Esophagus squamous epithelium (tissue), 5 donors: ENCODE results near the gene BTG4. TPM values are rescaled to one million over a fixed set of nuclear protein-coding genes. Genes with fewer than 3 reads are reported as not detected.

Source experiments
- DNase-seq: peaks from one replicate; lab custom pipeline; 2025; lab: John Stamatoyannopoulos, UW
- H3K27ac ChIP-seq, 4 donors: fragments of 200-600 bp; sonication (generic); one replicate each; pipeline ENCODE4 v1.5.1; 2016 to 2019; ENCODE audit warnings: mild to moderate bottlenecking in 1 of 4
- H3K27me3 ChIP-seq, 4 donors: fragments of 200-600 bp; sonication (generic); 1 replicate in 3 of 4; 2 replicates in 1 of 4; pipeline versions ENCODE4 v1.5.1 to v1.6.0; 2017 to 2021; ENCODE audit warnings: antibody characterized with exemption in 1 of 4
- H3K36me3 ChIP-seq, 3 donors: fragments of 200-600 bp; sonication (generic); one replicate each; pipeline ENCODE4 v1.5.1; 2016 to 2019
- H3K4me1 ChIP-seq, 3 donors: fragments of 200-600 bp; sonication (generic); one replicate each; pipeline ENCODE4 v1.5.1; 2017 to 2019
- H3K4me3 ChIP-seq, 4 donors: fragments of 200-600 bp; sonication (generic); 1 replicate in 3 of 4; 2 replicates in 1 of 4; pipeline ENCODE4 v1.5.1; 2016 to 2019; ENCODE audit warnings: mild to moderate bottlenecking in 2 of 4, moderate library complexity in 1 of 4
- H3K9me3 ChIP-seq, 3 donors: fragments of 200-600 bp; sonication (generic); one replicate each; pipeline ENCODE4 v1.5.1; 2016 to 2019
- CTCF ChIP-seq, 6 experiments: fragments of 450-650 bp in 4 of 6; fragments of 200-600 bp in 2 of 6; sonication (generic) in 2 of 6; IDR thresholded peaks; one replicate each; pipeline ENCODE4 v1.5.1; 2016 to 2019; ENCODE audit warnings: antibody characterized with exemption in 6 of 6, mild to moderate bottlenecking in 4 of 6, moderate library complexity in 4 of 6
- POLR2A ChIP-seq, 4 donors: fragments of 450-650 bp; IDR thresholded peaks; one replicate each; pipeline ENCODE4 v1.6.1; 2017; ENCODE audit warnings: antibody characterized with exemption in 4 of 4, mild to moderate bottlenecking in 4 of 4, moderate library complexity in 3 of 4
- WGBS, 2 donors: methylation state at CpG; one replicate each; pipeline ENCODE4 v1.1.5; 2018; 5-methylcytosine and 5-hydroxymethylcytosine counted together
- intact Hi-C: fragments of 100-400 bp; cut with DNase I; formaldehyde crosslinking; loops from one replicate; pipeline ENCODE4 v1.15.0; 2022
- total RNA-seq, 4 donors: library from RNA; depleted of rRNA; stranded (reverse); fragments of >200 nt; gene quantifications; one replicate each; pipeline ENCODE4 v1.1.0, GENCODE V29; 2016
- donor health status: DM: yes; HTN: yes; CAD: no.

The BTG4 gene
- total RNA-seq, 4 donors from 2014 or later: not detected

- Histone ChIP-seq H3K9me3 (no peaks in the 10 kb centered on the region), H3K27me3 (no peaks in the 10 kb centered on the region), H3K36me3 (peaks cover 0 to 17% (median 0%) of the 10 kb centered on the region in 3 donors), H3K4me1 (peaks cover 0 to 17% (median 3%) of the 10 kb centered on the region in 3 donors), H3K4me3 (no peak overlapping the region), H3K27ac (no peak overlapping the region)
- no peak for TF ChIP-seq CTCF (IDR thresholded peaks at IDR 0.05)
- WGBS, 2 donors: 78 to 87% methylated on average over 2 of the region's 2 CpGs
- intact Hi-C loops: loop anchor here (10.0 kb wide), 1 partner anchor 95 kb away; no protein-coding TSS in a partner anchor
- DNase-seq: no peak
Measured at GRCh38 chr11:111550258-111550657, 38.1 kb upstream of the BTG4 start.

GRCh38 chr11:111549869-111550203 lies 37.6 kb upstream of the BTG4 start:
- H3K27me3 ChIP-seq: no peaks in the 10 kb centered on the region
- peaks cover 0 to 17% (median 0%) of the 10 kb centered on the region in 3 donors for H3K36me3 ChIP-seq
- TF ChIP-seq CTCF (IDR thresholded peaks at IDR 0.05) (no peak), POLR2A (IDR thresholded peaks at IDR 0.05) (no peak)
- intact Hi-C loops: loop anchor here (10.0 kb wide), 1 partner anchor 95 kb away; no protein-coding TSS in a partner anchor
- H3K4me3 ChIP-seq: no peak overlapping the region
- no peak overlapping the region for H3K27ac ChIP-seq
- peaks cover 0 to 13% (median 1%) of the 10 kb centered on the region in 3 donors for H3K4me1 ChIP-seq
- H3K9me3 ChIP-seq: no peaks in the 10 kb centered on the region
- whole genome bisulfite sequencing, 2 donors: 67 to 70% methylated on average over 3 of the region's 3 CpGs
- no peak for DNase-seq

DNA sequence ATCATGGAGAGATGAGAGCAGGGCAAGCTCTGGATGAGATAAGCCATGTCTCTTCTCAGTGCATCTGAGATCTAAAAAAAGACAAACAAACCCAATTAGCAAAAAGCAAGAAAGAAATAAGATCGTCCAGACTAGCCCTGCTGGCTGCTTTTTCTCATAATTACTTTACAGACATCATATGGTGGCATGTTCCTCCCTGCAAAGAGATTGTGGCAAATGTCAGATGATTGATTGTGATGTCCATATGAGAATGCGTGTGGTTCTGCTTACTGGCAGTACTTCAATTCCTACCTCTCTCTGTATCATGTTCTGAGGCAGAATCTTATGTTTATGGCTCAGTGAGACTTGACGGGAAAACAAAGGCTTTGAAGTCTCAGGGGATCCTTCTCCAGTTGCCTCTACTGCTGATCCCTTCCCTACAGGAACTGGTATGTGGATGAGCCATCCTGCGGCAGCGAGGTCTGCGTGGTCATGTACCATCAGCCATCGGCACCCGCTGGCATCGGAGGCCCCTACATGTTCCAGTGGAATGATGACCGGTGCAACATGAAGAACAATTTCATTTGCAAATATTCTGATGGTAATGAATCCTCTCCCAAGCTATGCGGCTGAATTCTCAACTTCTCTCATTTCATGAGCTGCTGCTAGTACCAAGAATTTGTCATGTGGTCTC lies 37.1 kb upstream of the BTG4 start:
- intact Hi-C loops: no loop called here

DNA sequence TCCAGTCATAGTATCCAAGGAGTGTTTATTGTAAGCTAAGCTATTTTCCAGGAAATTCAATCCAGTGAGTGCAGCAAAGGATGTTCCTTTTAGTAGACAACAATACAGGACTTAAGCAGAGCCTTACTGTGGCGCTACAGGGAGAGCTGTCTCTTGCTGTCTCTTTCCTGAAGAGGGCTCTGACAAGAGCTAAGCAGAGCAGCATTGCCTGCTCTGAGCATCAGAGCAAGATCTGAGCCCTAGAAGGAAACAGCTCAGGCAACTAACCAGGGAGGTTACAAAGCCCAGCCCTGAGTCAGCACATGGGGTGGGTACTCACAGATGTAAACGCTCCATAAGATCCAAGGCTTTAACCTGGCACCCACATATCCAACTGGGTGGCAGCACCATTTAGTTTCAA lies 36.3 kb upstream of the BTG4 start:
- intact Hi-C loops: no loop called here
- no peak overlapping the region for H3K27ac ChIP-seq
- WGBS, 2 donors: 50 to 52% methylated on average over 1 to 2 of the region's 2 CpGs
- DNase-seq: no peak
- H3K4me1 ChIP-seq: peaks cover 0 to 4% (median 0%) of the 10 kb centered on the region in 3 donors
- no peaks in the 10 kb centered on the region for H3K9me3 ChIP-seq
- TF ChIP-seq POLR2A (IDR thresholded peaks at IDR 0.05) (no peak), CTCF (IDR thresholded peaks at IDR 0.05) (no peak)
- no peak overlapping the region for H3K4me3 ChIP-seq
- peaks cover 0 to 17% (median 0%) of the 10 kb centered on the region in 3 donors for H3K36me3 ChIP-seq
- no peaks in the 10 kb centered on the region for H3K27me3 ChIP-seq

More for the DNA sequence above, 37.1 kb upstream of the BTG4 start:
- WGBS, 2 donors: 80 to 89% methylated on average over 11 of the region's 11 CpGs
- Histone ChIP-seq H3K27me3 (no peaks in the 10 kb centered on the region), H3K9me3 (no peaks in the 10 kb centered on the region), H3K4me3 (no peak overlapping the region), H3K36me3 (peaks cover 0 to 17% (median 0%) of the 10 kb centered on the region in 3 donors), H3K27ac (no peak overlapping the region), H3K4me1 (peaks cover 0 to 8% (median 0%) of the 10 kb centered on the region in 3 donors)
- no peak for DNase-seq
- TF ChIP-seq CTCF (IDR thresholded peaks at IDR 0.05): no peak
- no peak for TF ChIP-seq POLR2A (IDR thresholded peaks at IDR 0.05)

DNA sequence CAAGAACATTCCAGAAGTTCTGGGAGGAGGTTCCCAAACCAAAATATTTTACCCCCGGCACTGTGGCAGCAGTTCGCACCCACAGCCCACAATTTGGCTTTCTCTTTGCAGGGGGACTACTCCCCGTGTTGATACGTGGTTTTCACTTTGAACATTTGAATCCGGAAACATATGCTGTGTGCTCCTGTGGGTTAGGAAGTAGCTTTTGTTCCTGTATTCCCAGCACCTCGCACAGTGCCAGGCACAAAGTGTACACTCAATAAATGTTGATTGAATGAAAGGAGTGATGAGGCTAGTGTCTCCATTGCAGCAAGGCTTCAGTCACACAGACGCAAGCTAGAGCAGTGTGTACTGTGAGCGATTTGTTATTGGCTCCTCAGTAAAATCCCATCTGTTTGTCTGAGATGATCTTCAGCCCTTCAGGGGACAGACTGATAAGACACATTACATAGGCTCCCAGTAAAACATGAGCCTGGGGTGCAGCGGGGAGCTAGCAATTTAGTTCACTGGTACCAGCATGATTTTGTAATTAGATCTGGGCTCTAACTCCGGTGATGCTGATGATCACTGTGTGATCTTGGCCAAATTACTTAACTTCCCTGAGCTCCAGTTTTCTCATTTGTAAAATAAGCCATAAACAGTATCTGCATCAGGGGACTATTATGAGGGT lies 30.6 kb upstream of the BTG4 start:
- Histone ChIP-seq H3K9me3 (no peaks in the 10 kb centered on the region), H3K4me3 (no peak overlapping the region), H3K27me3 (peaks cover 0 to 39% (median 3%) of the 10 kb centered on the region in 4 donors), H3K36me3 (peaks cover 0 to 17% (median 0%) of the 10 kb centered on the region in 3 donors), H3K4me1 (peaks cover 14 to 30% (median 22%) of the 10 kb centered on the region in 3 donors), H3K27ac (no peak overlapping the region)
- intact Hi-C loops: no loop called here
- WGBS, 2 donors: 66 to 75% methylated on average over 10 of the region's 10 CpGs
- DNase-seq: no peak
- TF ChIP-seq CTCF (IDR thresholded peaks at IDR 0.05) (no peak), POLR2A (IDR thresholded peaks at IDR 0.05) (no peak)
